Suprapubic skin (tissue), 4 donors: Measurements from ENCODE around the gene CNN2.

Source experiments
- CTCF ChIP-seq, 2 donors: fragments of 200-600 bp in 1 of 2; fragments of 450-650 bp in 1 of 2; sonication (generic) in 1 of 2; IDR thresholded peaks; one replicate each; pipeline ENCODE4 v1.5.1; 2016 to 2019; ENCODE audit warnings: antibody characterized with exemption in 2 of 2, mild to moderate bottlenecking in 1 of 2, moderate library complexity in 1 of 2
- EP300 ChIP-seq: sonication (generic); formaldehyde crosslinking; IDR thresholded peaks from one replicate; pipeline ENCODE4 v1.6.1; 2017; ENCODE audit warnings: antibody characterized with exemption
- POLR2A ChIP-seq, 2 donors: fragments of 450-650 bp; IDR thresholded peaks; one replicate each; pipeline ENCODE4 v1.6.1; 2017; ENCODE audit warnings: antibody characterized with exemption in 2 of 2, mild to moderate bottlenecking in 2 of 2, moderate library complexity in 2 of 2
- POLR2AphosphoS5 ChIP-seq, 3 donors: sonication (generic); formaldehyde crosslinking; IDR thresholded peaks; one replicate each; pipeline ENCODE4 v1.6.1; 2017; ENCODE audit warnings: antibody characterized with exemption in 3 of 3

GRCh38 chr19:1081301-1082164 is 55.1 kb downstream of the CNN2 start:
- TF ChIP-seq POLR2A (IDR thresholded peaks at IDR 0.05) (no peak), CTCF (IDR thresholded peaks at IDR 0.05) (no peak), POLR2AphosphoS5 (IDR thresholded peaks at IDR 0.05) (no peak), EP300 (no peak)
